Left ventricle myocardium inferior (tissue), 1 donor: ENCODE measurements around the gene MAML3. TPM values are rescaled to one million over a fixed set of nuclear protein-coding genes. Genes with fewer than 3 reads are reported as not detected.

ENCODE experiments used
- DNase-seq: peaks from one replicate; pipeline ENCODE4 v3.0.0-alpha.2; 2020
- H3K27ac ChIP-seq: fragments of 200-600 bp; replicated peaks from 2 replicates; pipeline ENCODE4 v1.8.0; 2021
- H3K27me3 ChIP-seq: fragments of 200-600 bp; 2 replicates; pipeline ENCODE4 v1.8.0; 2021; ENCODE audit warnings: low read depth
- H3K36me3 ChIP-seq: fragments of 200-600 bp; 2 replicates; pipeline ENCODE4 v1.8.0; 2021
- H3K4me1 ChIP-seq: fragments of 200-600 bp; 2 replicates; pipeline ENCODE4 v1.8.0; 2021
- H3K4me3 ChIP-seq: fragments of 200-600 bp; 2 replicates; pipeline ENCODE4 v1.8.0; 2021; ENCODE audit warnings: mild to moderate bottlenecking, moderate library complexity
- H3K9me3 ChIP-seq: fragments of 200-600 bp; replicated peaks from 2 replicates; pipeline ENCODE4 v1.8.0; 2021
- intact Hi-C: fragments of 100-400 bp; cut with micrococcal nuclease; formaldehyde crosslinking; loops from one replicate; pipeline ENCODE4 v1.11.0; 2022
- total RNA-seq: library from RNA; stranded (reverse); fragmentation: NEBNext Ultra II Directional; extraction: Animal tissue kit (Norgen Biotek cat#: 25700); gene quantifications from one replicate; pipeline ENCODE4 v1.2.1, GENCODE V29; 2021
- TF ChIP-seq, protein P1 (sequence below): fragments of 200-600 bp; IDR thresholded peaks from 2 replicates; pipeline ENCODE4 v1.8.0; 2021; ENCODE audit warnings: antibody characterized with exemption, mild to moderate bottlenecking, borderline replicate concordance
- donor health status: DM: no; HTN: yes; CAD: no; lungs with severe emphysema.

The MAML3 gene
- total RNA-seq, 1 donor from 2014 or later = 2.6 TPM

DNA sequence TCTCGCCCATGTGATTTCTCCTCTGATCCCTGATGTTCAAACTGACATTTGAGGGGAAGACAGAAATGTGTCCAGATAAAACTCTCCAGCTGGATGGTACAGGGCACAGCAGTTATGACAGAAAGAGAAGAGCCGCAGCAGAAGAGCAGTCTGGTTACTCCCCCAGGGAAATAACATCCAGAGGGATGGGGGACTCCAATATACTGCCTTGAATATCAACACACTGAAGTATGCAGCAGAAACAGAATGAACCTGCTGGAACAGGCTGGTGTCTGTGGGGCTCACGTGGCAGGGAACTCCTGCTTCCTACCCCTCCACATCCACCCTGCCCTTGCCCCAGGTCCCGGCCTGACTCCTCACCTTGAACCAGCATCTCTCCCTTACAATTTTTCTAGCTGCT, 394.9 kb downstream of the MAML3 start:
- intact Hi-C loops = no loop called here
- no peak overlapping the region for H3K27ac ChIP-seq
- no peaks in the 10 kb centered on the region for H3K36me3 ChIP-seq
- H3K9me3 ChIP-seq = no peaks in the 10 kb centered on the region
- H3K4me1 ChIP-seq = peaks cover 48% of the 10 kb centered on the region
- no peak for DNase-seq
- no peaks in the 10 kb centered on the region for H3K27me3 ChIP-seq
- no peak overlapping the region for H3K4me3 ChIP-seq
- TF ChIP-seq, protein P1, sequence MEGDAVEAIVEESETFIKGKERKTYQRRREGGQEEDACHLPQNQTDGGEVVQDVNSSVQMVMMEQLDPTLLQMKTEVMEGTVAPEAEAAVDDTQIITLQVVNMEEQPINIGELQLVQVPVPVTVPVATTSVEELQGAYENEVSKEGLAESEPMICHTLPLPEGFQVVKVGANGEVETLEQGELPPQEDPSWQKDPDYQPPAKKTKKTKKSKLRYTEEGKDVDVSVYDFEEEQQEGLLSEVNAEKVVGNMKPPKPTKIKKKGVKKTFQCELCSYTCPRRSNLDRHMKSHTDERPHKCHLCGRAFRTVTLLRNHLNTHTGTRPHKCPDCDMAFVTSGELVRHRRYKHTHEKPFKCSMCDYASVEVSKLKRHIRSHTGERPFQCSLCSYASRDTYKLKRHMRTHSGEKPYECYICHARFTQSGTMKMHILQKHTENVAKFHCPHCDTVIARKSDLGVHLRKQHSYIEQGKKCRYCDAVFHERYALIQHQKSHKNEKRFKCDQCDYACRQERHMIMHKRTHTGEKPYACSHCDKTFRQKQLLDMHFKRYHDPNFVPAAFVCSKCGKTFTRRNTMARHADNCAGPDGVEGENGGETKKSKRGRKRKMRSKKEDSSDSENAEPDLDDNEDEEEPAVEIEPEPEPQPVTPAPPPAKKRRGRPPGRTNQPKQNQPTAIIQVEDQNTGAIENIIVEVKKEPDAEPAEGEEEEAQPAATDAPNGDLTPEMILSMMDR = no peak

- no peak for DNase-seq
- Histone ChIP-seq H3K4me3 (no peak overlapping the region), H3K4me1 (peaks cover 22% of the 10 kb centered on the region), H3K36me3 (no peaks in the 10 kb centered on the region), H3K9me3 (no peaks in the 10 kb centered on the region), H3K27me3 (no peaks in the 10 kb centered on the region), H3K27ac (no peak overlapping the region)
- TF ChIP-seq, protein P1 = no peak
- intact Hi-C loops = no loop called here
Observed at GRCh38 chr4:139756391-139757180, 397.4 kb downstream of the MAML3 start.

GRCh38 chr4:139754938-139755337, 399.0 kb downstream of the MAML3 start:
- Histone ChIP-seq H3K36me3 (no peaks in the 10 kb centered on the region), H3K4me3 (no peak overlapping the region), H3K9me3 (no peaks in the 10 kb centered on the region), H3K27ac (no peak overlapping the region), H3K4me1 (peaks cover 8% of the 10 kb centered on the region), H3K27me3 (no peaks in the 10 kb centered on the region)
- no peak for DNase-seq
- TF ChIP-seq, protein P1 = no peak
- intact Hi-C loops = no loop called here

GRCh38 chr4:139753686-139754085, 400.3 kb downstream of the MAML3 start:
- H3K27me3 ChIP-seq = no peaks in the 10 kb centered on the region
- DNase-seq = no peak
- no peak overlapping the region for H3K27ac ChIP-seq
- H3K9me3 ChIP-seq = no peaks in the 10 kb centered on the region
- H3K36me3 ChIP-seq = no peaks in the 10 kb centered on the region
- no peak overlapping the region for H3K4me3 ChIP-seq
- intact Hi-C loops = no loop called here
- TF ChIP-seq, protein P1 = no peak
- H3K4me1 ChIP-seq = peaks cover 10% of the 10 kb centered on the region

- intact Hi-C loops = no loop called here
Observed at GRCh38 chr4:139749835-139750498, 404.0 kb downstream of the MAML3 start.

More at GRCh38 chr4:139749835-139750498, 404.0 kb downstream of the MAML3 start:
- DNase-seq = no peak
- Histone ChIP-seq H3K9me3 (no peaks in the 10 kb centered on the region), H3K4me1 (peaks cover 4% of the 10 kb centered on the region), H3K4me3 (no peak overlapping the region), H3K27ac (no peak overlapping the region), H3K36me3 (no peaks in the 10 kb centered on the region), H3K27me3 (no peaks in the 10 kb centered on the region)
- TF ChIP-seq, protein P1 = no peak
